Thoracic aorta endothelial cell (primary cell): ENCODE data around the gene CPXCR1. TPM values are rescaled to one million over a fixed set of nuclear protein-coding genes. Genes with fewer than 3 reads are reported as not detected.

Source experiments
- total RNA-seq: library from RNA; depleted of rRNA; stranded (reverse); fragments of >200 nt; gene quantifications from 2 replicates; pipeline ENCODE4 v1.2.3, GENCODE V29; 2012

The CPXCR1 gene
- not detected in 2 replicates for total RNA-seq

GRCh38 chrX:88746925-88747324 is at the start of gene CPXCR1:
TSS of gene CPXCR1 (plus strand) at chrX:88747225. CDS start at chrX:88753415, 6,190 bp downstream.

